D341Med (cell line): ENCODE measurements around the gene GPRC5C.

ENCODE experiments used
- DNase-seq: peaks from one replicate; pipeline ENCODE4 v3.0.0; 2012; ENCODE audit warnings: low spot score

GPRC5C gene

GRCh38 chr17:74433421-74434121 is 1.7 kb downstream of the GPRC5C start:
- no peak for DNase-seq

- DNase-seq: no peak
Measured at GRCh38 chr17:74435775-74436359, 4.0 kb downstream of the GPRC5C start.

GRCh38 chr17:74437702-74438101 is 5.8 kb downstream of the GPRC5C start:
- no peak for DNase-seq

- no peak for DNase-seq
Measured at GRCh38 chr17:74439691-74440567, 8.0 kb downstream of the GPRC5C start.

GRCh38 chr17:74441537-74441936 is 9.6 kb downstream of the GPRC5C start:
- no peak for DNase-seq

- DNase-seq: no peak
Measured at GRCh38 chr17:74442291-74442669, 10.4 kb downstream of the GPRC5C start.

- DNase-seq: no peak
Measured at GRCh38 chr17:74442670-74443515, 11.0 kb downstream of the GPRC5C start.

GRCh38 chr17:74443516-74444296 is 11.8 kb downstream of the GPRC5C start:
- DNase-seq: no peak

- no peak for DNase-seq
Measured at GRCh38 chr17:74444406-74444805, 12.5 kb downstream of the GPRC5C start.

GRCh38 chr17:74445158-74445557 is 13.3 kb downstream of the GPRC5C start:
- DNase-seq: no peak

- DNase-seq: no peak
Measured at GRCh38 chr17:74446551-74447500, 14.9 kb downstream of the GPRC5C start.

GRCh38 chr17:74447628-74448159 is 15.8 kb downstream of the GPRC5C start:
- no peak for DNase-seq

GRCh38 chr17:74448756-74449155 is 16.9 kb downstream of the GPRC5C start:
- DNase-seq: no peak

GRCh38 chr17:74449306-74449705 is 17.4 kb downstream of the GPRC5C start:
- DNase-seq: no peak

- DNase-seq: no peak
Measured at GRCh38 chr17:74449773-74450172, 17.9 kb downstream of the GPRC5C start.

- no peak for DNase-seq
Measured at GRCh38 chr17:74450231-74450630, 18.3 kb downstream of the GPRC5C start.

GRCh38 chr17:74450925-74451403 is 19.1 kb downstream of the GPRC5C start:
- no peak for DNase-seq

- no peak for DNase-seq
Measured at GRCh38 chr17:74451557-74451956, 19.7 kb downstream of the GPRC5C start.

- DNase-seq: no peak
Measured at GRCh38 chr17:74452033-74452840, 20.3 kb downstream of the GPRC5C start.
